ENCODE data around the gene RAD51B. TPM values are rescaled to one million over a fixed set of nuclear protein-coding genes. Genes with fewer than 3 reads are reported as not detected.

RAD51B gene
- total RNA-seq, 1 experiment from 2014 or later: 16.7 TPM

GRCh38 chr14:68461086-68461485, 641.5 kb downstream of the RAD51B start:
- Histone ChIP-seq H4K5ac (ENCODE audit: insufficient read length, low read depth, low read length) (no peak overlapping the region), H3T11ph (ENCODE audit: low read length) (no peak overlapping the region), H3K56ac (ENCODE audit: insufficient read length, low read depth, low read length) (no peak overlapping the region), H4K8ac (replicated peaks; ENCODE audit: insufficient read length, low read depth, low read length) (no peak overlapping the region), H2AK5ac (ENCODE audit: insufficient read length, low read length) (no peak overlapping the region), H3K9me3 (ENCODE audit: control insufficient read depth, low read depth, low read length) (no peaks in the 10 kb centered on the region), H3K23ac (ENCODE audit: insufficient read length, low read depth, low read length) (no peak overlapping the region), H3K79me2 (ENCODE audit: insufficient read depth, low read length) (no peaks in the 10 kb centered on the region), H3K18ac (ENCODE audit: insufficient read length, low read depth, low read length) (no peak overlapping the region), H3K23me2 (ENCODE audit: insufficient read length, low read depth, low read length, poor library complexity, severe bottlenecking) (no peaks in the 10 kb centered on the region), H2BK5ac (ENCODE audit: insufficient read length, low read length) (no peak overlapping the region), H4K91ac (ENCODE audit: insufficient read length, low read depth, low read length) (no peak overlapping the region), H3K9ac (ENCODE audit: extremely low read depth, insufficient read length, low read length) (no peak overlapping the region), H2AFZ (ENCODE audit: low read length) (no peak overlapping the region), H2BK15ac (ENCODE audit: low read depth, low read length) (no peak overlapping the region), H3K4me2 (ENCODE audit: insufficient read depth, insufficient read length, low read length) (no peak overlapping the region), H2BK20ac (ENCODE audit: low read depth, low read length, poor library complexity, severe bottlenecking) (no peak overlapping the region), H3K27me3 (ENCODE audit: insufficient read depth, low read length) (no peaks in the 10 kb centered on the region), H3K79me1 (ENCODE audit: insufficient read depth, low read depth, low read length, poor library complexity, severe bottlenecking) (no peaks in the 10 kb centered on the region), H3K27ac (ENCODE audit: insufficient read length, low read depth, low read length) (no peak overlapping the region), H2BK120ac (ENCODE audit: low read depth, low read length, poor library complexity, severe bottlenecking) (no peak overlapping the region), H3K4me1 (ENCODE audit: insufficient read depth, low read length) (no peaks in the 10 kb centered on the region; the same call in 1 of the 2 replicates), H3K14ac (ENCODE audit: insufficient read depth, low read length) (no peak overlapping the region), H4K20me1 (ENCODE audit: control insufficient read depth, insufficient read depth, insufficient read length) (no peaks in the 10 kb centered on the region), H3K4ac (ENCODE audit: low read depth, low read length) (no peak overlapping the region), H2BK12ac (ENCODE audit: insufficient read length, low read depth, low read length) (no peak overlapping the region)
- DNase-seq: no peak
- Mint-ChIP-seq H3K9me3 (no peaks in the 10 kb centered on the region), H3K36me3 (ENCODE audit: insufficient read depth in 1 of 3, low read depth in 3 of 3) (no peaks in the 10 kb centered on the region), H3K4me1 (peaks cover 12 to 13% of the 10 kb centered on the region in 2 experiments), H3K27ac (no peak overlapping the region), H3K4me3 (no peak overlapping the region), H3K27me3 (ENCODE audit: low read depth) (no peaks in the 10 kb centered on the region)
- no peak for TF ChIP-seq CTCF (conservative IDR thresholded peaks at IDR 0.05)
- WGBS (ENCODE audit: extremely low coverage, insufficient read length, low lambda C conversion rate): no CpG with 5 or more reads among the region's 4 CpGs
